Keratinocyte (primary cell): ENCODE results near the gene MGAM2.

ENCODE experiments used
- EZH2 ChIP-seq: IDR thresholded peaks from one replicate; pipeline ENCODE4 v1.6.1; 2012; ENCODE audit warnings: inconsistent platforms, mild to moderate bottlenecking, low read length, moderate library complexity
- TF ChIP-seq, protein P1 (sequence below), 3 experiments: IDR thresholded peaks in 1 of 3; conservative IDR thresholded peaks in 1 of 3; optimal IDR thresholded peaks in 1 of 3; 2 replicates in 2 of 3; 3 replicates in 1 of 3; pipeline versions ENCODE3 to v1.5.1; 2011; ENCODE audit warnings: low read length in 3 of 3, mild to moderate bottlenecking in 3 of 3, moderate library complexity in 2 of 3, control low read depth in 1 of 3, inconsistent platforms in 1 of 3; ENCODE audit not compliant: insufficient read depth in 2 of 3; ENCODE audit errors: extremely low read depth in 1 of 3

DNA sequence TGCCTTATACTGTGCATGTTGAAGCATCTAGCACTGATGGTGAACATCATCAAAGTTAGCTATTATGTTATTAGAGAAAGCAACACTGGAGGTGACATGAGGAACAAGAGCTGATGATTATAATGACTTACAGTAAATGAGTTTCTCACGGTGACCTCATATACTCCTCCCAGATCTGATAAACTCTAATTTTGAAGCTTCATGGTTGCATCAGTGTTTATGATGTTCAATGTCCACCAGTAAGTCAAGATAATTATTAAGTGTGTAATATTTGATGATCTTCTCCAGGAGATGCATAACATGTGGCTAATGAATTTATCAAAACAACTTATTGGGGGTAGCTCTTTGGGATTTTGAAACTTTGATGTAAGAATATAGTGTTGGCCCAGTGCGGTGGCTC is 27.5 kb downstream of the MGAM2 start:
- TF ChIP-seq, protein P1, sequence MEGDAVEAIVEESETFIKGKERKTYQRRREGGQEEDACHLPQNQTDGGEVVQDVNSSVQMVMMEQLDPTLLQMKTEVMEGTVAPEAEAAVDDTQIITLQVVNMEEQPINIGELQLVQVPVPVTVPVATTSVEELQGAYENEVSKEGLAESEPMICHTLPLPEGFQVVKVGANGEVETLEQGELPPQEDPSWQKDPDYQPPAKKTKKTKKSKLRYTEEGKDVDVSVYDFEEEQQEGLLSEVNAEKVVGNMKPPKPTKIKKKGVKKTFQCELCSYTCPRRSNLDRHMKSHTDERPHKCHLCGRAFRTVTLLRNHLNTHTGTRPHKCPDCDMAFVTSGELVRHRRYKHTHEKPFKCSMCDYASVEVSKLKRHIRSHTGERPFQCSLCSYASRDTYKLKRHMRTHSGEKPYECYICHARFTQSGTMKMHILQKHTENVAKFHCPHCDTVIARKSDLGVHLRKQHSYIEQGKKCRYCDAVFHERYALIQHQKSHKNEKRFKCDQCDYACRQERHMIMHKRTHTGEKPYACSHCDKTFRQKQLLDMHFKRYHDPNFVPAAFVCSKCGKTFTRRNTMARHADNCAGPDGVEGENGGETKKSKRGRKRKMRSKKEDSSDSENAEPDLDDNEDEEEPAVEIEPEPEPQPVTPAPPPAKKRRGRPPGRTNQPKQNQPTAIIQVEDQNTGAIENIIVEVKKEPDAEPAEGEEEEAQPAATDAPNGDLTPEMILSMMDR (optimal IDR thresholded peaks at IDR 0.05 in 1 of 3, IDR thresholded peaks at IDR 0.05 in 1 of 3, conservative IDR thresholded peaks at IDR 0.05 in 1 of 3; ENCODE audit: extremely low read depth in 1 of 3, insufficient read depth in 2 of 3, low read length in 3 of 3) = no peak
- no peak for TF ChIP-seq EZH2
